PC-3 (cell line): ENCODE measurements around the gene FAM50B. TPM values are rescaled to one million over a fixed set of nuclear protein-coding genes. Genes with fewer than 3 reads are reported as not detected.

Experiments used
- ATAC-seq: fragments of 200-7000 bp; cut with Tn5 transposase; 2 replicates; pipeline ENCODE4 v1.9.1; 2020; ENCODE audit warnings: mild to moderate bottlenecking, moderate library complexity
- BruUV-seq: library from RNA; stranded (reverse); fragments of 400-500 nt; replicated peaks from 2 replicates; lab custom pipeline; 2021; lab: Mats Ljungman, UMichigan
- CTCF ChIA-PET: fragments of 300-600 bp; sonication (Branson Sonifier 250); formaldehyde crosslinking; loops from one replicate; lab custom pipeline; 2022; ENCODE audit warnings: antibody characterized with exemption; lab: Charles Lee
- POLR2A ChIA-PET: fragments of 300-600 bp; sonication (Branson Sonifier 250); formaldehyde crosslinking; loops from one replicate; lab custom pipeline; 2022; ENCODE audit warnings: antibody characterized with exemption; ENCODE audit not compliant: unreplicated experiment; lab: Charles Lee
- DNase-seq: peaks from one replicate; pipeline ENCODE4 v3.0.0-alpha.2; 2015
- H2AFZ ChIP-seq: fragments of 300-600 bp; sonication (generic); 2 replicates; pipeline ENCODE4 v1.6.0; 2016; ENCODE audit warnings: antibody characterized with exemption, low read length
- H3F3A ChIP-seq: fragments of 300-600 bp; sonication (generic); one replicate; pipeline ENCODE4 v1.6.0; 2017; ENCODE audit warnings: antibody characterized with exemption, low read length, control low read depth, mild to moderate bottlenecking; ENCODE audit not compliant: unreplicated experiment
- H3K27ac ChIP-seq: fragments of 300-600 bp; sonication (generic); 2 replicates; pipeline ENCODE4 v1.5.1; 2016; ENCODE audit warnings: mild to moderate bottlenecking, low read length
- H3K27me3 ChIP-seq: fragments of 300-600 bp; sonication (generic); 2 replicates; pipeline ENCODE4 v1.6.1; 2016; ENCODE audit warnings: low read length, mixed read lengths
- H3K36me3 ChIP-seq: fragments of 300-600 bp; sonication (generic); 2 replicates; pipeline ENCODE4 v1.6.1; 2016; ENCODE audit warnings: low read depth, mixed run types, low read length, mixed read lengths
- H3K4me1 ChIP-seq: fragments of 300-600 bp; sonication (generic); 2 replicates; pipeline ENCODE4 v1.5.1; 2016; ENCODE audit warnings: low read length; ENCODE audit not compliant: insufficient read depth
- H3K4me2 ChIP-seq: fragments of 300-600 bp; sonication (generic); 2 replicates; pipeline ENCODE4 v1.6.0; 2016; ENCODE audit warnings: low read length
- H3K4me3 ChIP-seq: fragments of 300-600 bp; sonication (generic); 2 replicates; pipeline ENCODE4 v1.5.1; 2016; ENCODE audit warnings: mild to moderate bottlenecking, low read length, mixed read lengths
- H3K79me2 ChIP-seq: fragments of 300-600 bp; sonication (generic); 2 replicates; pipeline ENCODE4 v1.6.1; 2017; ENCODE audit warnings: low read length, mixed read lengths
- H3K9ac ChIP-seq: fragments of 300-600 bp; sonication (generic); 2 replicates; pipeline ENCODE4 v1.6.0; 2016; ENCODE audit warnings: mild to moderate bottlenecking, low read length
- H3K9me2 ChIP-seq: fragments of 300-600 bp; sonication (generic); replicated peaks from 2 replicates; pipeline ENCODE4 v1.6.1; 2016; ENCODE audit warnings: mixed run types, low read length, mixed read lengths
- H3K9me3 ChIP-seq: fragments of 300-600 bp; sonication (generic); 2 replicates; pipeline ENCODE4 v1.6.1; 2016; ENCODE audit warnings: low read length, mixed read lengths
- H4K20me1 ChIP-seq: fragments of 300-600 bp; sonication (generic); 2 replicates; pipeline ENCODE4 v1.6.1; 2016; ENCODE audit warnings: low read length, mixed read lengths
- CTCF ChIP-seq: fragments of 300-600 bp; sonication (generic); conservative IDR thresholded peaks from 2 replicates; pipeline ENCODE4 v1.5.1; 2017; ENCODE audit warnings: antibody characterized with exemption, low read depth, mild to moderate bottlenecking, low read length
- EZH2 ChIP-seq: fragments of 300-600 bp; sonication (generic); IDR thresholded peaks from one replicate; pipeline ENCODE4 v1.6.1; 2017; ENCODE audit warnings: antibody characterized with exemption, mild to moderate bottlenecking, low read length; ENCODE audit not compliant: unreplicated experiment
- EZH2phosphoT487 ChIP-seq: fragments of 300-600 bp; sonication (generic); IDR thresholded peaks from 2 replicates; pipeline ENCODE4 v1.6.1; 2018; ENCODE audit warnings: mild to moderate bottlenecking, antibody characterized with exemption, low read length, borderline replicate concordance
- intact Hi-C: fragments of 100-400 bp; cut with micrococcal nuclease; formaldehyde crosslinking; loops from 2 replicates; pipeline ENCODE4 v1.9.0; 2023
- total RNA-seq: library from RNA; depleted of rRNA; stranded (reverse); fragments of >200 nt; gene quantifications from 2 replicates; pipeline ENCODE4 v1.2.3, GENCODE V29; 2014

FAM50B gene
- total RNA-seq, 1 experiment from 2014 or later, result 8.3 TPM

- ChIA-PET POLR2A (no interaction called here), CTCF (no interaction called here)
- peak overlapping the region; percentile 48 for H3K27ac ChIP-seq
- no peaks in the 10 kb centered on the region for H3K9me2 ChIP-seq
- no peak for TF ChIP-seq EZH2
- no peak for TF ChIP-seq CTCF
- no peak for TF ChIP-seq EZH2phosphoT487
- H3K4me1 ChIP-seq, result peaks cover 52% of the 10 kb centered on the region
- no peaks in the 10 kb centered on the region for H3K27me3 ChIP-seq
- no peak overlapping the region for H3K9ac ChIP-seq
- no peaks in the 10 kb centered on the region for H3K9me3 ChIP-seq
- no TSS peak for BruUV-seq
- no peaks in the 10 kb centered on the region for H4K20me1 ChIP-seq
- DNase-seq, result peak; percentile 21
- H3K79me2 ChIP-seq, result no peaks in the 10 kb centered on the region
- intact Hi-C loops, result loop anchor here (1.0 to 5.0 kb wide), 2 partner anchors 17 to 149 kb away; no protein-coding TSS in a partner anchor
- no peaks in the 10 kb centered on the region for H3F3A ChIP-seq
- peak overlapping the region; percentile 63 for H2AFZ ChIP-seq
- ATAC-seq, result peak; percentile 53
- H3K36me3 ChIP-seq, result no peaks in the 10 kb centered on the region
- peak overlapping the region; percentile 14; the same call in 1 of the 2 replicates for H3K4me3 ChIP-seq
- H3K4me2 ChIP-seq, result peak overlapping the region; percentile 83
Measured at GRCh38 chr6:3843379-3844096, 5.6 kb upstream of the FAM50B start.

- ATAC-seq, result peak; percentile 54
- CTCF ChIA-PET, result no interaction called here
- Histone ChIP-seq H4K20me1 (no peaks in the 10 kb centered on the region), H3K4me2 (peak overlapping the region; percentile 83), H3K4me1 (peaks cover 54% of the 10 kb centered on the region), H2AFZ (peak overlapping the region; percentile 63), H3K27me3 (no peaks in the 10 kb centered on the region), H3K9ac (no peak overlapping the region), H3K4me3 (peak overlapping the region; percentile 14; the same call in 1 of the 2 replicates), H3K36me3 (no peaks in the 10 kb centered on the region), H3K27ac (peak overlapping the region; percentile 48), H3K9me3 (no peaks in the 10 kb centered on the region), H3K9me2 (no peaks in the 10 kb centered on the region), H3K79me2 (no peaks in the 10 kb centered on the region), H3F3A (no peaks in the 10 kb centered on the region)
- TF ChIP-seq EZH2phosphoT487 (no peak), EZH2 (no peak), CTCF (no peak)
- DNase-seq, result peak; percentile 77
- POLR2A ChIA-PET, result no interaction called here
- intact Hi-C loops, result loop anchor here (1.0 to 5.0 kb wide), 2 partner anchors 18 to 148 kb away; no protein-coding TSS in a partner anchor
- no TSS peak for BruUV-seq
Measured at GRCh38 chr6:3844097-3844463, 5.1 kb upstream of the FAM50B start.

- intact Hi-C loops, result no loop called here
- Histone ChIP-seq H3K9me3 (no peaks in the 10 kb centered on the region), H3K9ac (no peak overlapping the region), H3K9me2 (no peaks in the 10 kb centered on the region), H3K4me3 (no peak overlapping the region), H3K4me1 (peaks cover 35% of the 10 kb centered on the region), H3K27me3 (no peaks in the 10 kb centered on the region), H2AFZ (no peak overlapping the region), H3K36me3 (no peaks in the 10 kb centered on the region), H3F3A (no peaks in the 10 kb centered on the region), H4K20me1 (no peaks in the 10 kb centered on the region), H3K27ac (no peak overlapping the region), H3K4me2 (no peak overlapping the region), H3K79me2 (no peaks in the 10 kb centered on the region)
- TF ChIP-seq CTCF (no peak), EZH2 (no peak)
- ATAC-seq (no peak), DNase-seq (no peak)
- no TSS peak for BruUV-seq
- ChIA-PET POLR2A (no interaction called here), CTCF (no interaction called here)
Measured at GRCh38 chr6:3847521-3847920, 1.7 kb upstream of the FAM50B start.
